Neural cell (in vitro differentiated cells): ENCODE results near the gene ADGRL4. TPM values are rescaled to one million over a fixed set of nuclear protein-coding genes. Genes with fewer than 3 reads are reported as not detected.

Experiments
- H2AFZ ChIP-seq: fragments of 200-600, 300-800 bp; sonication (generic), shearing (Covaris generic); 2 replicates; pipeline ENCODE4 v1.6.0; 2014; ENCODE audit warnings: low read depth, mild to moderate bottlenecking, antibody characterized with exemption, low read length, moderate library complexity
- H3F3A ChIP-seq: fragments of 200-600 bp; shearing (Covaris generic); 2 replicates; pipeline ENCODE4 v1.6.1; 2016; ENCODE audit warnings: mild to moderate bottlenecking, moderate library complexity, mixed read lengths, antibody characterized with exemption, low read length; ENCODE audit not compliant: insufficient read depth, poor library complexity, severe bottlenecking
- H3K27ac ChIP-seq: fragments of 200-600, 300-800 bp; sonication (generic), shearing (Covaris generic); 2 replicates; pipeline ENCODE4 v1.5.1; 2014; ENCODE audit warnings: mild to moderate bottlenecking, low read length, moderate library complexity
- H3K27me3 ChIP-seq: fragments of 300-800, 200-600 bp; sonication (generic), shearing (Covaris generic); 2 replicates; pipeline ENCODE4 v1.6.0; 2014; ENCODE audit warnings: mild to moderate bottlenecking, low read depth, low read length, moderate library complexity; ENCODE audit not compliant: insufficient read depth
- H3K36me3 ChIP-seq: fragments of 300-800, 200-600 bp; sonication (generic), shearing (Covaris generic); 2 replicates; pipeline ENCODE4 v1.5.1; 2014; ENCODE audit warnings: mild to moderate bottlenecking, antibody characterized with exemption, low read length, moderate library complexity; ENCODE audit not compliant: insufficient read depth
- H3K4me2 ChIP-seq: fragments of 300-800, 200-600 bp; sonication (generic), shearing (Covaris generic); 2 replicates; pipeline ENCODE4 v1.6.0; 2014; ENCODE audit warnings: mild to moderate bottlenecking, low read length
- H3K4me3 ChIP-seq: fragments of 300-800, 200-600 bp; sonication (generic), shearing (Covaris generic); 2 replicates; pipeline ENCODE4 v1.5.1; 2014; ENCODE audit warnings: mild to moderate bottlenecking, low read length, moderate library complexity
- H3K79me2 ChIP-seq: fragments of 200-600 bp; shearing (Covaris generic); replicated peaks from 2 replicates; pipeline ENCODE4 v1.6.0; 2014; ENCODE audit warnings: mild to moderate bottlenecking, low read length, moderate library complexity; ENCODE audit not compliant: insufficient read depth
- H3K9ac ChIP-seq: fragments of 300-800, 200-600 bp; sonication (generic), shearing (Covaris generic); 2 replicates; pipeline ENCODE4 v1.6.1; 2016; ENCODE audit warnings: mild to moderate bottlenecking, low read length, mixed read lengths
- H3K9me2 ChIP-seq: fragments of 200-600 bp; shearing (Covaris generic); 2 replicates; pipeline ENCODE4 v1.6.1; 2016; ENCODE audit warnings: mild to moderate bottlenecking, low read length, mixed read lengths; ENCODE audit not compliant: insufficient read depth
- H3K9me3 ChIP-seq: fragments of 200-600, 300-800 bp; sonication (generic), shearing (Covaris generic); 2 replicates; pipeline ENCODE4 v1.6.1; 2016; ENCODE audit warnings: mild to moderate bottlenecking, mixed run types, low read length, moderate library complexity, mixed read lengths
- H4K20me1 ChIP-seq: fragments of 200-600 bp; shearing (Covaris generic); 2 replicates; pipeline ENCODE4 v1.6.1; 2016; ENCODE audit warnings: mild to moderate bottlenecking, mixed run types; ENCODE audit not compliant: insufficient read depth
- EP300 ChIP-seq: fragments of 450-650 bp; conservative IDR thresholded peaks from 2 replicates; pipeline ENCODE4 v1.6.1; 2014; ENCODE audit warnings: antibody characterized with exemption, mild to moderate bottlenecking, moderate library complexity; ENCODE audit not compliant: poor library complexity, severe bottlenecking
- EZH2 ChIP-seq: fragments of 200-600, 300-800 bp; shearing (Covaris generic), sonication (generic); IDR thresholded peaks from 2 replicates; pipeline ENCODE4 v1.6.1; 2014; ENCODE audit warnings: antibody characterized with exemption, low read length, borderline replicate concordance, mild to moderate bottlenecking; ENCODE audit not compliant: insufficient read depth, poor library complexity, severe bottlenecking
- MXI1 ChIP-seq: fragments of 450-650 bp; conservative IDR thresholded peaks from 2 replicates; pipeline ENCODE4 v1.6.1; 2014; ENCODE audit warnings: antibody characterized with exemption, mild to moderate bottlenecking; ENCODE audit not compliant: poor library complexity, severe bottlenecking
- POLR2AphosphoS5 ChIP-seq: IDR thresholded peaks from 2 replicates; pipeline ENCODE4 v1.6.1; 2012
- RAD21 ChIP-seq: fragments of 450-650 bp; conservative IDR thresholded peaks from 2 replicates; pipeline ENCODE4 v1.6.1; 2014; ENCODE audit warnings: antibody characterized with exemption, mild to moderate bottlenecking, moderate library complexity
- SMC3 ChIP-seq: fragments of 450-650 bp; conservative IDR thresholded peaks from 2 replicates; pipeline ENCODE4 v1.6.1; 2014; ENCODE audit warnings: antibody characterized with exemption, mild to moderate bottlenecking, moderate library complexity; ENCODE audit not compliant: poor library complexity
- TAF1 ChIP-seq: IDR thresholded peaks from 2 replicates; pipeline ENCODE4 v1.6.1; 2012; ENCODE audit warnings: low read depth
- polyA plus RNA-seq: library from polyadenylated mRNA; depleted of rRNA; stranded (reverse); fragments of >200 nt; gene quantifications from 2 replicates; pipeline ENCODE4 v1.2.3, GENCODE V29; 2014
- TF ChIP-seq, protein P1 (sequence below): IDR thresholded peaks from 2 replicates; pipeline ENCODE4 v1.6.1; 2012; ENCODE audit warnings: borderline replicate concordance
- TF ChIP-seq, protein P2 (sequence below): fragments of 450-650 bp; IDR thresholded peaks from 2 replicates; pipeline ENCODE4 v1.5.1; 2014; ENCODE audit warnings: antibody characterized with exemption, mild to moderate bottlenecking, moderate library complexity; ENCODE audit not compliant: poor library complexity, severe bottlenecking

Gene ADGRL4
- polyA plus RNA-seq, 1 donor from 2014 or later, result 0.12 TPM

GRCh38 chr1:78855258-78855657 lies 151.3 kb downstream of the ADGRL4 start:
- Histone ChIP-seq H3K9me3 (no peaks in the 10 kb centered on the region), H3K9ac (no peak overlapping the region), H2AFZ (no peak overlapping the region), H3K79me2 (no peaks in the 10 kb centered on the region), H3K4me3 (no peak overlapping the region), H3K9me2 (no peaks in the 10 kb centered on the region), H3K27me3 (no peaks in the 10 kb centered on the region), H3K4me2 (no peak overlapping the region), H3K27ac (no peak overlapping the region), H3F3A (no peaks in the 10 kb centered on the region), H4K20me1 (no peaks in the 10 kb centered on the region), H3K36me3 (no peaks in the 10 kb centered on the region)
- TF ChIP-seq TAF1, result no peak
- TF ChIP-seq, protein P1, sequence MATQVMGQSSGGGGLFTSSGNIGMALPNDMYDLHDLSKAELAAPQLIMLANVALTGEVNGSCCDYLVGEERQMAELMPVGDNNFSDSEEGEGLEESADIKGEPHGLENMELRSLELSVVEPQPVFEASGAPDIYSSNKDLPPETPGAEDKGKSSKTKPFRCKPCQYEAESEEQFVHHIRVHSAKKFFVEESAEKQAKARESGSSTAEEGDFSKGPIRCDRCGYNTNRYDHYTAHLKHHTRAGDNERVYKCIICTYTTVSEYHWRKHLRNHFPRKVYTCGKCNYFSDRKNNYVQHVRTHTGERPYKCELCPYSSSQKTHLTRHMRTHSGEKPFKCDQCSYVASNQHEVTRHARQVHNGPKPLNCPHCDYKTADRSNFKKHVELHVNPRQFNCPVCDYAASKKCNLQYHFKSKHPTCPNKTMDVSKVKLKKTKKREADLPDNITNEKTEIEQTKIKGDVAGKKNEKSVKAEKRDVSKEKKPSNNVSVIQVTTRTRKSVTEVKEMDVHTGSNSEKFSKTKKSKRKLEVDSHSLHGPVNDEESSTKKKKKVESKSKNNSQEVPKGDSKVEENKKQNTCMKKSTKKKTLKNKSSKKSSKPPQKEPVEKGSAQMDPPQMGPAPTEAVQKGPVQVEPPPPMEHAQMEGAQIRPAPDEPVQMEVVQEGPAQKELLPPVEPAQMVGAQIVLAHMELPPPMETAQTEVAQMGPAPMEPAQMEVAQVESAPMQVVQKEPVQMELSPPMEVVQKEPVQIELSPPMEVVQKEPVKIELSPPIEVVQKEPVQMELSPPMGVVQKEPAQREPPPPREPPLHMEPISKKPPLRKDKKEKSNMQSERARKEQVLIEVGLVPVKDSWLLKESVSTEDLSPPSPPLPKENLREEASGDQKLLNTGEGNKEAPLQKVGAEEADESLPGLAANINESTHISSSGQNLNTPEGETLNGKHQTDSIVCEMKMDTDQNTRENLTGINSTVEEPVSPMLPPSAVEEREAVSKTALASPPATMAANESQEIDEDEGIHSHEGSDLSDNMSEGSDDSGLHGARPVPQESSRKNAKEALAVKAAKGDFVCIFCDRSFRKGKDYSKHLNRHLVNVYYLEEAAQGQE, result no peak
- TF ChIP-seq EP300, result no peak
- no peak for TF ChIP-seq EZH2
- TF ChIP-seq MXI1, result no peak
- no peak for TF ChIP-seq POLR2AphosphoS5
- no peak for TF ChIP-seq SMC3
- no peak for TF ChIP-seq RAD21
- TF ChIP-seq, protein P2, sequence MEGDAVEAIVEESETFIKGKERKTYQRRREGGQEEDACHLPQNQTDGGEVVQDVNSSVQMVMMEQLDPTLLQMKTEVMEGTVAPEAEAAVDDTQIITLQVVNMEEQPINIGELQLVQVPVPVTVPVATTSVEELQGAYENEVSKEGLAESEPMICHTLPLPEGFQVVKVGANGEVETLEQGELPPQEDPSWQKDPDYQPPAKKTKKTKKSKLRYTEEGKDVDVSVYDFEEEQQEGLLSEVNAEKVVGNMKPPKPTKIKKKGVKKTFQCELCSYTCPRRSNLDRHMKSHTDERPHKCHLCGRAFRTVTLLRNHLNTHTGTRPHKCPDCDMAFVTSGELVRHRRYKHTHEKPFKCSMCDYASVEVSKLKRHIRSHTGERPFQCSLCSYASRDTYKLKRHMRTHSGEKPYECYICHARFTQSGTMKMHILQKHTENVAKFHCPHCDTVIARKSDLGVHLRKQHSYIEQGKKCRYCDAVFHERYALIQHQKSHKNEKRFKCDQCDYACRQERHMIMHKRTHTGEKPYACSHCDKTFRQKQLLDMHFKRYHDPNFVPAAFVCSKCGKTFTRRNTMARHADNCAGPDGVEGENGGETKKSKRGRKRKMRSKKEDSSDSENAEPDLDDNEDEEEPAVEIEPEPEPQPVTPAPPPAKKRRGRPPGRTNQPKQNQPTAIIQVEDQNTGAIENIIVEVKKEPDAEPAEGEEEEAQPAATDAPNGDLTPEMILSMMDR, result no peak

DNA sequence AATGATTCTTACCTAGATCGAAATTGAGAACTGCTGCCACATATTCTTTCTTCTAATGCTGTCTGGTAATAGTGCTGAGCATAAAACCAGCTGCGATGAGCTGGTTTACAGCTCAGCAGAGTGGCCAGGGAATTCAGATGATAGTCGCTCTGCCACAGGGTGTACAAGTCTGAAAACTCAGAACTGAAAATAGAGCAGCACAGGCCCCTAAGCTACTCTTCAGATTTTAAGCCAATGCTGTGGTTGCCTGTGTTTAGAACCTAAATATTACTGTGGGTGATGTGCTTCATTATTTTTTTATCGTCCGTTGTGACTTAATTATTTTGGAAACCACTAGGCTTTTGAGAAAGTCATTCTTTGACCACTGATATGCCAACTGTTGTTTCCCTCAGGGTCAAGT lies 152.0 kb downstream of the ADGRL4 start:
- Histone ChIP-seq H3K9me3 (no peaks in the 10 kb centered on the region), H3K4me3 (no peak overlapping the region), H4K20me1 (no peaks in the 10 kb centered on the region), H3K9ac (no peak overlapping the region), H3K27me3 (no peaks in the 10 kb centered on the region), H3K27ac (no peak overlapping the region), H3K36me3 (no peaks in the 10 kb centered on the region), H3K4me2 (no peak overlapping the region), H2AFZ (no peak overlapping the region), H3F3A (no peaks in the 10 kb centered on the region), H3K9me2 (no peaks in the 10 kb centered on the region), H3K79me2 (no peaks in the 10 kb centered on the region)
- TF ChIP-seq, protein P2, result no peak
- TF ChIP-seq, protein P1, result no peak
- no peak for TF ChIP-seq EP300
- TF ChIP-seq POLR2AphosphoS5, result no peak
- no peak for TF ChIP-seq TAF1
- TF ChIP-seq EZH2, result no peak
- TF ChIP-seq RAD21, result no peak
- no peak for TF ChIP-seq SMC3
- TF ChIP-seq MXI1, result no peak
